H1 (cell line): ENCODE results near the gene GRIA4. TPM values are rescaled to one million over a fixed set of nuclear protein-coding genes. Genes with fewer than 3 reads are reported as not detected.

ENCODE experiments used
- polyA plus RNA-seq, 7 experiments: library from polyadenylated mRNA; depleted of rRNA in 3 of 7; stranded (reverse) in 5 of 7; unstranded in 2 of 7; fragments of >200 nt in 5 of 7; fragments of 200-250 nt in 2 of 7; gene quantifications; 1 replicate in 5 of 7; 2 replicates in 1 of 7; 4 replicates in 1 of 7; pipeline versions ENCODE4 v1.2.1 to v1.2.3, GENCODE V29; 2011 to 2013; ENCODE audit warnings: missing spikeins in 2 of 7, mixed read lengths in 2 of 7
- total RNA-seq: library from RNA; stranded (reverse); fragmentation: NEBNext Ultra II Directional; extraction: Animal tissue kit (Norgen Biotek cat#: 25700); gene quantifications from 2 replicates; pipeline ENCODE4 v1.2.1, GENCODE V29; 2021
- TF ChIP-seq, protein P1 (sequence below): fragments of 300-600 bp; sonication (generic); IDR thresholded peaks from 2 replicates; pipeline ENCODE4 v1.7.1; 2012; ENCODE audit warnings: low read length, moderate library complexity, mild to moderate bottlenecking, inconsistent platforms; ENCODE audit not compliant: insufficient replicate concordance

Gene GRIA4
- total and polyA plus RNA-seq, 2 of the 8 experiments (the other 6 are each of a cell fraction or from before 2014, with no cell fraction given): 12.5 to 21.8 TPM

DNA sequence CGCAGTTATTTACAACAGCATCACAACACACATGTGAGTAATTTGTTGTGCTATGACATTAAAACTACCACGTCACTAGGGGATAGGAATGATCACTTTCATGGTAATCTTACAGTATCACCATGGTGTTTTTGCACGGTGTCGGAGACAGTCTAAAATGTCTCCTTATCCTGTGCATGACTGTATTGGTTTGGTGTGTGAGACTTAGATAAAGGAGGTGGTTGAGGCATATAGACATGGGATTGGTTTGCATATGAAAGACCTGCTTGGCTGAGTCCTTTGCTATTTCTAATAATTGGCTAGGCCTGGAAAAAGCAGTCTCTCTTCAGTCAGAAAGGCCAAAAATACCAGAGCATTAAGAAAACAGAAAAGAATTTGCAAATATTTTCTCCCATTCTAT lies 382.0 kb downstream of the GRIA4 start (continued):
- TF ChIP-seq, protein P1, sequence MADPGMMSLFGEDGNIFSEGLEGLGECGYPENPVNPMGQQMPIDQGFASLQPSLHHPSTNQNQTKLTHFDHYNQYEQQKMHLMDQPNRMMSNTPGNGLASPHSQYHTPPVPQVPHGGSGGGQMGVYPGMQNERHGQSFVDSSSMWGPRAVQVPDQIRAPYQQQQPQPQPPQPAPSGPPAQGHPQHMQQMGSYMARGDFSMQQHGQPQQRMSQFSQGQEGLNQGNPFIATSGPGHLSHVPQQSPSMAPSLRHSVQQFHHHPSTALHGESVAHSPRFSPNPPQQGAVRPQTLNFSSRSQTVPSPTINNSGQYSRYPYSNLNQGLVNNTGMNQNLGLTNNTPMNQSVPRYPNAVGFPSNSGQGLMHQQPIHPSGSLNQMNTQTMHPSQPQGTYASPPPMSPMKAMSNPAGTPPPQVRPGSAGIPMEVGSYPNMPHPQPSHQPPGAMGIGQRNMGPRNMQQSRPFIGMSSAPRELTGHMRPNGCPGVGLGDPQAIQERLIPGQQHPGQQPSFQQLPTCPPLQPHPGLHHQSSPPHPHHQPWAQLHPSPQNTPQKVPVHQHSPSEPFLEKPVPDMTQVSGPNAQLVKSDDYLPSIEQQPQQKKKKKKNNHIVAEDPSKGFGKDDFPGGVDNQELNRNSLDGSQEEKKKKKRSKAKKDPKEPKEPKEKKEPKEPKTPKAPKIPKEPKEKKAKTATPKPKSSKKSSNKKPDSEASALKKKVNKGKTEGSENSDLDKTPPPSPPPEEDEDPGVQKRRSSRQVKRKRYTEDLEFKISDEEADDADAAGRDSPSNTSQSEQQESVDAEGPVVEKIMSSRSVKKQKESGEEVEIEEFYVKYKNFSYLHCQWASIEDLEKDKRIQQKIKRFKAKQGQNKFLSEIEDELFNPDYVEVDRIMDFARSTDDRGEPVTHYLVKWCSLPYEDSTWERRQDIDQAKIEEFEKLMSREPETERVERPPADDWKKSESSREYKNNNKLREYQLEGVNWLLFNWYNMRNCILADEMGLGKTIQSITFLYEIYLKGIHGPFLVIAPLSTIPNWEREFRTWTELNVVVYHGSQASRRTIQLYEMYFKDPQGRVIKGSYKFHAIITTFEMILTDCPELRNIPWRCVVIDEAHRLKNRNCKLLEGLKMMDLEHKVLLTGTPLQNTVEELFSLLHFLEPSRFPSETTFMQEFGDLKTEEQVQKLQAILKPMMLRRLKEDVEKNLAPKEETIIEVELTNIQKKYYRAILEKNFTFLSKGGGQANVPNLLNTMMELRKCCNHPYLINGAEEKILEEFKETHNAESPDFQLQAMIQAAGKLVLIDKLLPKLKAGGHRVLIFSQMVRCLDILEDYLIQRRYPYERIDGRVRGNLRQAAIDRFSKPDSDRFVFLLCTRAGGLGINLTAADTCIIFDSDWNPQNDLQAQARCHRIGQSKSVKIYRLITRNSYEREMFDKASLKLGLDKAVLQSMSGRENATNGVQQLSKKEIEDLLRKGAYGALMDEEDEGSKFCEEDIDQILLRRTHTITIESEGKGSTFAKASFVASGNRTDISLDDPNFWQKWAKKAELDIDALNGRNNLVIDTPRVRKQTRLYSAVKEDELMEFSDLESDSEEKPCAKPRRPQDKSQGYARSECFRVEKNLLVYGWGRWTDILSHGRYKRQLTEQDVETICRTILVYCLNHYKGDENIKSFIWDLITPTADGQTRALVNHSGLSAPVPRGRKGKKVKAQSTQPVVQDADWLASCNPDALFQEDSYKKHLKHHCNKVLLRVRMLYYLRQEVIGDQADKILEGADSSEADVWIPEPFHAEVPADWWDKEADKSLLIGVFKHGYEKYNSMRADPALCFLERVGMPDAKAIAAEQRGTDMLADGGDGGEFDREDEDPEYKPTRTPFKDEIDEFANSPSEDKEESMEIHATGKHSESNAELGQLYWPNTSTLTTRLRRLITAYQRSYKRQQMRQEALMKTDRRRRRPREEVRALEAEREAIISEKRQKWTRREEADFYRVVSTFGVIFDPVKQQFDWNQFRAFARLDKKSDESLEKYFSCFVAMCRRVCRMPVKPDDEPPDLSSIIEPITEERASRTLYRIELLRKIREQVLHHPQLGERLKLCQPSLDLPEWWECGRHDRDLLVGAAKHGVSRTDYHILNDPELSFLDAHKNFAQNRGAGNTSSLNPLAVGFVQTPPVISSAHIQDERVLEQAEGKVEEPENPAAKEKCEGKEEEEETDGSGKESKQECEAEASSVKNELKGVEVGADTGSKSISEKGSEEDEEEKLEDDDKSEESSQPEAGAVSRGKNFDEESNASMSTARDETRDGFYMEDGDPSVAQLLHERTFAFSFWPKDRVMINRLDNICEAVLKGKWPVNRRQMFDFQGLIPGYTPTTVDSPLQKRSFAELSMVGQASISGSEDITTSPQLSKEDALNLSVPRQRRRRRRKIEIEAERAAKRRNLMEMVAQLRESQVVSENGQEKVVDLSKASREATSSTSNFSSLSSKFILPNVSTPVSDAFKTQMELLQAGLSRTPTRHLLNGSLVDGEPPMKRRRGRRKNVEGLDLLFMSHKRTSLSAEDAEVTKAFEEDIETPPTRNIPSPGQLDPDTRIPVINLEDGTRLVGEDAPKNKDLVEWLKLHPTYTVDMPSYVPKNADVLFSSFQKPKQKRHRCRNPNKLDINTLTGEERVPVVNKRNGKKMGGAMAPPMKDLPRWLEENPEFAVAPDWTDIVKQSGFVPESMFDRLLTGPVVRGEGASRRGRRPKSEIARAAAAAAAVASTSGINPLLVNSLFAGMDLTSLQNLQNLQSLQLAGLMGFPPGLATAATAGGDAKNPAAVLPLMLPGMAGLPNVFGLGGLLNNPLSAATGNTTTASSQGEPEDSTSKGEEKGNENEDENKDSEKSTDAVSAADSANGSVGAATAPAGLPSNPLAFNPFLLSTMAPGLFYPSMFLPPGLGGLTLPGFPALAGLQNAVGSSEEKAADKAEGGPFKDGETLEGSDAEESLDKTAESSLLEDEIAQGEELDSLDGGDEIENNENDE: no peak
- TF ChIP-seq, all 59 proteins: peak for 0
